GM18498 (cell line): ENCODE measurements around the gene STN1.

ENCODE experiments used
- ATAC-seq: cut with Tn5 transposase; IDR thresholded peaks from one replicate; pipeline ENCODE4 v1.9.1; 2021; ENCODE audit warnings: mild to moderate bottlenecking, moderate library complexity; ENCODE audit not compliant: unreplicated experiment

STN1 gene

GRCh38 chr10:103918053-103918846 lies at the start of gene STN1:
Gene STN1 (minus strand): TSS chr10:103918184. CDS start chr10:103917594, 590 bp downstream.
- peak; percentile 95 for ATAC-seq

- ATAC-seq, result peak; percentile 60
Observed at GRCh38 chr10:103967448-103968071, 49.6 kb upstream of the STN1 start.

GRCh38 chr10:103966671-103967447 lies 48.9 kb upstream of the STN1 start, which contains the start of gene SLK:
Gene SLK (plus strand): TSS chr10:103967140. CDS start chr10:103967746, 606 bp downstream.
- peak; percentile 84 for ATAC-seq

- ATAC-seq, result no peak
Observed at GRCh38 chr10:103960103-103960502, 42.1 kb upstream of the STN1 start.

GRCh38 chr10:103958996-103959395 lies 41.0 kb upstream of the STN1 start:
- no peak for ATAC-seq

- ATAC-seq, result no peak
Observed at GRCh38 chr10:103954543-103954942, 36.6 kb upstream of the STN1 start.

- no peak for ATAC-seq
Observed at GRCh38 chr10:103951942-103952341, 34.0 kb upstream of the STN1 start.

- no peak for ATAC-seq
Observed at GRCh38 chr10:103951183-103951582, 33.2 kb upstream of the STN1 start.

- ATAC-seq, result no peak
Observed at GRCh38 chr10:103949728-103950127, 31.7 kb upstream of the STN1 start.

- ATAC-seq, result no peak
Observed at GRCh38 chr10:103947799-103948516, 30.0 kb upstream of the STN1 start.

- no peak for ATAC-seq
Observed at GRCh38 chr10:103942866-103943265, 24.9 kb upstream of the STN1 start.

- no peak for ATAC-seq
Observed at GRCh38 chr10:103941801-103942200, 23.8 kb upstream of the STN1 start.

- ATAC-seq, result no peak
Observed at GRCh38 chr10:103939522-103939921, 21.5 kb upstream of the STN1 start.

GRCh38 chr10:103936022-103936421 lies 18.0 kb upstream of the STN1 start:
- no peak for ATAC-seq

- ATAC-seq, result no peak
Observed at GRCh38 chr10:103934308-103934707, 16.3 kb upstream of the STN1 start.

GRCh38 chr10:103933557-103934121 lies 15.7 kb upstream of the STN1 start:
- ATAC-seq, result no peak

- no peak for ATAC-seq
Observed at GRCh38 chr10:103932971-103933370, 15.0 kb upstream of the STN1 start.

GRCh38 chr10:103932271-103932670 lies 14.3 kb upstream of the STN1 start:
- no peak for ATAC-seq

GRCh38 chr10:103931603-103932002 lies 13.6 kb upstream of the STN1 start:
- ATAC-seq, result no peak

- no peak for ATAC-seq
Observed at GRCh38 chr10:103930881-103931280, 12.9 kb upstream of the STN1 start.

GRCh38 chr10:103930449-103930848 lies 12.5 kb upstream of the STN1 start:
- ATAC-seq, result no peak
